Fibroblast of upper back skin (primary cell): ENCODE data around the gene ZNF425.
"Not testable (repeated sequence)": the region's sequence is repeated elsewhere in the genome, so short reads cannot be mapped to it uniquely, and the experiment has no call there.

Experiments
- DNase-seq: peaks from one replicate; pipeline ENCODE4 v3.0.0-alpha.2; 2013

ZNF425 gene

GRCh38 chr7:149133028-149133710 is 7.0 kb upstream of the ZNF425 start:
- DNase-seq = no peak

GRCh38 chr7:149130572-149131198 is 4.6 kb upstream of the ZNF425 start:
- no peak for DNase-seq

- peak; percentile 17 for DNase-seq
These were observed 640 bp upstream of the ZNF425 start for GRCh38 chr7:149126662-149127266.

- DNase-seq = no peak
These were observed 798 bp downstream of the ZNF425 start for GRCh38 chr7:149125189-149125862.

- DNase-seq = no peak
These were observed 16.2 kb downstream of the ZNF425 start for GRCh38 chr7:149109969-149110368.

- DNase-seq = no peak
These were observed 21.4 kb downstream of the ZNF425 start for GRCh38 chr7:149104749-149105148.

- no peak for DNase-seq
These were observed 21.9 kb downstream of the ZNF425 start for GRCh38 chr7:149104214-149104613.

GRCh38 chr7:149103424-149103823 is 22.7 kb downstream of the ZNF425 start:
- DNase-seq = no peak

GRCh38 chr7:149102666-149103065 is 23.5 kb downstream of the ZNF425 start:
- DNase-seq = no peak

GRCh38 chr7:149100821-149101220 is 25.3 kb downstream of the ZNF425 start:
- DNase-seq = no peak

GRCh38 chr7:149099058-149099457 is 27.1 kb downstream of the ZNF425 start:
- DNase-seq = no peak

GRCh38 chr7:149097088-149097487 is 29.0 kb downstream of the ZNF425 start:
- DNase-seq = peak; percentile 37

- no peak for DNase-seq
These were observed 32.9 kb downstream of the ZNF425 start for GRCh38 chr7:149093228-149093627.

GRCh38 chr7:149092244-149092643 is 33.9 kb downstream of the ZNF425 start:
- not testable (repeated sequence) for DNase-seq

- DNase-seq = peak; percentile 88
These were observed 35.5 kb downstream of the ZNF425 start, which contains the start of gene ZNF786 for GRCh38 chr7:149090397-149091195. Gene ZNF786, minus strand, starts transcription at chr7:149090718. Its CDS starts 78 bp downstream, at chr7:149090640.

- DNase-seq = no peak
These were observed 38.7 kb downstream of the ZNF425 start for GRCh38 chr7:149087376-149087775.

- DNase-seq = no peak
These were observed 40.3 kb downstream of the ZNF425 start for GRCh38 chr7:149085866-149086265.

- DNase-seq = no peak
These were observed 41.7 kb downstream of the ZNF425 start for GRCh38 chr7:149084407-149084806.

- DNase-seq = no peak
These were observed 44.2 kb downstream of the ZNF425 start for GRCh38 chr7:149081914-149082313.

GRCh38 chr7:149077594-149077993 is 48.5 kb downstream of the ZNF425 start:
- no peak for DNase-seq

- no peak for DNase-seq
These were observed 50.8 kb downstream of the ZNF425 start for GRCh38 chr7:149075286-149075685.

GRCh38 chr7:149074116-149074885 is 51.8 kb downstream of the ZNF425 start:
- no peak for DNase-seq
